B cell (primary cell): ENCODE results near the gene ACO2. TPM values are rescaled to one million over a fixed set of nuclear protein-coding genes. Genes with fewer than 3 reads are reported as not detected.

Source experiments
- ATAC-seq: fragments of 200-7000 bp; cut with Tn5 transposase; one replicate; pipeline ENCODE4 v1.10.0; 2021; ENCODE audit warnings: low read depth, mild to moderate bottlenecking, moderate number of reproducible peaks, moderate library complexity
- CTCF ChIA-PET: fragments of 350-600 bp; sonication (Branson Sonifier 250); formaldehyde crosslinking; loops from one replicate; lab custom pipeline; 2021; ENCODE audit warnings: antibody characterized with exemption, inconsistent platforms; lab: Charles Lee
- POLR2A ChIA-PET: fragments of 350-600 bp; sonication (Branson Sonifier 250); formaldehyde crosslinking; loops from one replicate; lab custom pipeline; 2021; ENCODE audit warnings: antibody characterized with exemption; lab: Charles Lee
- DNase-seq: peaks from one replicate; pipeline ENCODE4 v3.0.0; 2013
- H2AFZ ChIP-seq: 2 replicates; pipeline ENCODE4 v1.6.1; 2012; ENCODE audit warnings: mild to moderate bottlenecking, low read depth, low read length; ENCODE audit not compliant: insufficient read depth, poor library complexity, severe bottlenecking
- H3K27ac ChIP-seq, 2 donors: 1 replicate in 1 of 2; 2 replicates in 1 of 2; pipeline ENCODE4 v1.5.1; 2012 to 2013; ENCODE audit warnings: low read length in 2 of 2, mild to moderate bottlenecking in 2 of 2, moderate library complexity in 1 of 2
- H3K27me3 ChIP-seq, 4 experiments: fragments of 200-600 bp in 1 of 4; sonication (generic) in 1 of 4; replicated peaks in 1 of 4; 1 replicate in 2 of 4; 2 replicates in 2 of 4; pipeline versions ENCODE4 v1.6.1 to v1.7.0; 2013 to 2016; ENCODE audit warnings: low read length in 3 of 4, mild to moderate bottlenecking in 2 of 4, mixed read lengths in 1 of 4, moderate library complexity in 1 of 4; ENCODE audit not compliant: insufficient read depth in 4 of 4, control insufficient read depth in 3 of 4; ENCODE audit errors: control extremely low read depth in 1 of 4
- H3K36me3 ChIP-seq, 2 experiments: replicated peaks in 1 of 2; 1 replicate in 1 of 2; 2 replicates in 1 of 2; pipeline versions ENCODE4 v1.6.1 to v1.7.1; 2013; ENCODE audit warnings: low read length in 1 of 2; ENCODE audit not compliant: insufficient read depth in 2 of 2, control insufficient read depth in 1 of 2; ENCODE audit errors: control extremely low read depth in 1 of 2, extremely low read depth in 1 of 2
- H3K4me1 ChIP-seq, 2 donors: fragments of 200-600 bp in 1 of 2; sonication (generic) in 1 of 2; 1 replicate in 1 of 2; 2 replicates in 1 of 2; pipeline versions ENCODE4 v1.5.1 to v1.6.1; 2013 to 2017; ENCODE audit warnings: low read length in 2 of 2; ENCODE audit not compliant: control insufficient read depth in 2 of 2, insufficient read depth in 2 of 2
- H3K4me2 ChIP-seq: replicated peaks from 2 replicates; pipeline ENCODE3; 2012; ENCODE audit warnings: mild to moderate bottlenecking, low read depth, low read length; ENCODE audit not compliant: poor library complexity, severe bottlenecking
- H3K4me3 ChIP-seq, 5 experiments: fragments of 200-600 bp in 1 of 5; sonication (generic) in 1 of 5; 1 replicate in 3 of 5; 2 replicates in 2 of 5; pipeline versions ENCODE4 v1.5.1 to v1.7.0; 2011 to 2016; ENCODE audit warnings: low read length in 4 of 5, mild to moderate bottlenecking in 4 of 5, low read depth in 2 of 5, control low read depth in 1 of 5, moderate library complexity in 1 of 5; ENCODE audit not compliant: insufficient read depth in 1 of 5; ENCODE audit errors: control extremely low read depth in 1 of 5, extremely low read depth in 1 of 5
- H3K79me2 ChIP-seq: fragments of 200-600 bp; sonication (generic); one replicate; pipeline ENCODE4 v1.6.0; 2016; ENCODE audit warnings: low read length; ENCODE audit not compliant: control insufficient read depth, insufficient read depth
- H3K9ac ChIP-seq: fragments of 200-600 bp; sonication (generic); 2 replicates; pipeline ENCODE4 v1.6.1; 2017; ENCODE audit warnings: mild to moderate bottlenecking, low read length, moderate library complexity
- H3K9me3 ChIP-seq, 3 donors: one replicate each; pipeline versions ENCODE4 v1.6.1 to v1.7.1; 2013; ENCODE audit warnings: low read length in 2 of 3; ENCODE audit not compliant: control insufficient read depth in 2 of 3, insufficient read depth in 1 of 3; ENCODE audit errors: control extremely low read depth in 1 of 3
- H4K20me1 ChIP-seq: 2 replicates; pipeline ENCODE4 v1.6.0; 2012; ENCODE audit warnings: mild to moderate bottlenecking, low read length; ENCODE audit not compliant: insufficient read depth, control insufficient read depth, poor library complexity, severe bottlenecking
- H3K27ac Mint-ChIP-seq: one replicate; pipeline ENCODE4 v1.8.0; 2021; ENCODE audit warnings: mixed read lengths
- H3K27me3 Mint-ChIP-seq: one replicate; pipeline ENCODE4 v1.8.0; 2021; ENCODE audit warnings: mixed read lengths
- H3K4me1 Mint-ChIP-seq: one replicate; pipeline ENCODE4 v1.8.0; 2021; ENCODE audit warnings: mixed read lengths
- H3K4me3 Mint-ChIP-seq: one replicate; pipeline ENCODE4 v1.8.0; 2021; ENCODE audit warnings: mixed read lengths
- H3K9me3 Mint-ChIP-seq: one replicate; pipeline ENCODE4 v1.8.0; 2022; ENCODE audit warnings: mixed read lengths; ENCODE audit not compliant: insufficient read depth
- EZH2 ChIP-seq: IDR thresholded peaks from 2 replicates; pipeline ENCODE4 v1.6.1; 2012; ENCODE audit warnings: borderline replicate concordance, low read depth, mild to moderate bottlenecking, moderate library complexity, low read length; ENCODE audit not compliant: insufficient read depth, poor library complexity, severe bottlenecking
- WGBS: methylation state at CpG from one replicate; pipeline ENCODE4 v1.1.5; 2013; ENCODE audit warnings: missing lambda C conversion rate; ENCODE audit not compliant: insufficient coverage; 5-methylcytosine and 5-hydroxymethylcytosine counted together
- intact Hi-C: fragments of 100-400 bp; cut with micrococcal nuclease; formaldehyde crosslinking; loops from one replicate; pipeline ENCODE4 v1.10.0; 2022
- polyA plus RNA-seq: library from polyadenylated mRNA; depleted of rRNA; stranded (reverse); fragments of >200 nt; gene quantifications from 2 replicates; pipeline ENCODE4 v1.2.3, GENCODE V29; 2012
- total RNA-seq, 2 donors: library from RNA; stranded (reverse); fragments of 120-200 nt in 1 of 2; gene quantifications; 1 replicate in 1 of 2; 2 replicates in 1 of 2; pipeline versions ENCODE4 v1.2.3 to v1.2.4, GENCODE V29; 2013 to 2022
- TF ChIP-seq, protein P1 (sequence below): fragments of 200-600 bp; IDR thresholded peaks from one replicate; pipeline ENCODE4 v1.8.0; 2022; ENCODE audit warnings: antibody characterized with exemption, mild to moderate bottlenecking

The ACO2 gene
- total and polyA plus RNA-seq, 2 donors (not counting 1 experiment from before 2014, with no cell fraction given) = 91.5 to 91.7 TPM

GRCh38 chr22:41425660-41426365 is 43.1 kb upstream of the ACO2 start:
- peak; percentile 16 for ATAC-seq
- intact Hi-C loops = no loop called here
- no peak overlapping the region for H2AFZ ChIP-seq
- peaks cover 2 to 6% of the 10 kb centered on the region in 2 experiments for H3K36me3 ChIP-seq
- no peak overlapping the region for H3K4me3 ChIP-seq
- peak; percentile 50 for DNase-seq
- peak overlapping the region; percentile 14 to 58 for H3K27ac ChIP-seq
- no peaks in the 10 kb centered on the region for H4K20me1 ChIP-seq
- no peak overlapping the region for H3K9ac ChIP-seq
- H3K4me1 ChIP-seq = peaks cover 24 to 45% of the 10 kb centered on the region in 2 donors
- Mint-ChIP-seq H3K9me3 (no peaks in the 10 kb centered on the region), H3K27me3 (no peaks in the 10 kb centered on the region), H3K4me3 (peak overlapping the region; percentile 73), H3K4me1 (peaks cover 30% of the 10 kb centered on the region), H3K27ac (peak overlapping the region; percentile 90)
- peak overlapping the region; percentile 21 for H3K4me2 ChIP-seq
- ChIA-PET POLR2A (interaction anchor here (0.6 to 1.8 kb wide), 5 partner anchors 11 to 1960 kb away, joined by 3 to 6 read pairs (median 3); partner anchors contain the start of gene TOB2), CTCF (interaction anchor here (0.7 to 1.0 kb wide), 5 partner anchors 22 to 1558 kb away, joined by 3 to 5 read pairs (median 3); no protein-coding TSS in a partner anchor)
- TF ChIP-seq, protein P1, sequence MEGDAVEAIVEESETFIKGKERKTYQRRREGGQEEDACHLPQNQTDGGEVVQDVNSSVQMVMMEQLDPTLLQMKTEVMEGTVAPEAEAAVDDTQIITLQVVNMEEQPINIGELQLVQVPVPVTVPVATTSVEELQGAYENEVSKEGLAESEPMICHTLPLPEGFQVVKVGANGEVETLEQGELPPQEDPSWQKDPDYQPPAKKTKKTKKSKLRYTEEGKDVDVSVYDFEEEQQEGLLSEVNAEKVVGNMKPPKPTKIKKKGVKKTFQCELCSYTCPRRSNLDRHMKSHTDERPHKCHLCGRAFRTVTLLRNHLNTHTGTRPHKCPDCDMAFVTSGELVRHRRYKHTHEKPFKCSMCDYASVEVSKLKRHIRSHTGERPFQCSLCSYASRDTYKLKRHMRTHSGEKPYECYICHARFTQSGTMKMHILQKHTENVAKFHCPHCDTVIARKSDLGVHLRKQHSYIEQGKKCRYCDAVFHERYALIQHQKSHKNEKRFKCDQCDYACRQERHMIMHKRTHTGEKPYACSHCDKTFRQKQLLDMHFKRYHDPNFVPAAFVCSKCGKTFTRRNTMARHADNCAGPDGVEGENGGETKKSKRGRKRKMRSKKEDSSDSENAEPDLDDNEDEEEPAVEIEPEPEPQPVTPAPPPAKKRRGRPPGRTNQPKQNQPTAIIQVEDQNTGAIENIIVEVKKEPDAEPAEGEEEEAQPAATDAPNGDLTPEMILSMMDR = no peak
- no peak for TF ChIP-seq EZH2
- H3K27me3 ChIP-seq = no peaks in the 10 kb centered on the region
- H3K79me2 ChIP-seq = peaks cover 42% of the 10 kb centered on the region
- no CpG with 5 or more reads among the region's 9 CpGs for WGBS
- no peaks in the 10 kb centered on the region for H3K9me3 ChIP-seq
